ENCODE data around the gene APOA5. TPM values are rescaled to one million over a fixed set of nuclear protein-coding genes. Genes with fewer than 3 reads are reported as not detected.

The APOA5 gene
- total and polyA plus RNA-seq, 2 of the 13 experiments (the other 11 are each of a cell fraction or from before 2014, with no cell fraction given) = 44.0 to 49.1 TPM

GRCh38 chr11:116791813-116792143 is at the start of gene APOA5 (continued):
- no peak for TF ChIP-seq ZNF761 (CRISPR knock-in tag; conservative IDR thresholded peaks at IDR 0.05)
- TF ChIP-seq ZNF337 (CRISPR knock-in tag; IDR thresholded peaks at IDR 0.05; ENCODE audit: borderline replicate concordance, low read depth) = no peak
- no peak for TF ChIP-seq EHMT2 (IDR thresholded peaks at IDR 0.05; ENCODE audit: borderline replicate concordance, low read depth, low read length)
- no peak for TF ChIP-seq KAT8 (CRISPR knock-in tag; IDR thresholded peaks at IDR 0.05)
- no peak for TF ChIP-seq BORCS8-MEF2B (CRISPR knock-in tag; IDR thresholded peaks at IDR 0.05)
- TF ChIP-seq AGO2 (optimal IDR thresholded peaks at IDR 0.05; ENCODE audit: low read depth, low read length) = peak; percentile 67
- no peak for TF ChIP-seq NFATC3 (CRISPR knock-in tag; IDR thresholded peaks at IDR 0.05)
- no peak for TF ChIP-seq ZNF326 (CRISPR knock-in tag; IDR thresholded peaks at IDR 0.05; ENCODE audit: borderline replicate concordance)
- no peak for TF ChIP-seq JUNB (CRISPR knock-in tag; IDR thresholded peaks at IDR 0.05; ENCODE audit: borderline replicate concordance)
- no peak for TF ChIP-seq NFKB2 (CRISPR knock-in tag; IDR thresholded peaks at IDR 0.05; ENCODE audit: borderline replicate concordance)
- TF ChIP-seq SSRP1 (CRISPR knock-in tag; IDR thresholded peaks at IDR 0.05) = no peak
- TF ChIP-seq AFF4 (CRISPR knock-in tag; IDR thresholded peaks at IDR 0.05) = no peak
- TF ChIP-seq ARID2 (CRISPR knock-in tag; IDR thresholded peaks at IDR 0.05; ENCODE audit: borderline replicate concordance) = no peak
- TF ChIP-seq TFDP1 (CRISPR knock-in tag; IDR thresholded peaks at IDR 0.05; ENCODE audit: borderline replicate concordance) = no peak
- no peak for TF ChIP-seq IRF9 (CRISPR knock-in tag; IDR thresholded peaks at IDR 0.05; ENCODE audit: borderline replicate concordance)
- TF ChIP-seq ZNF143 (CRISPR knock-in tag; IDR thresholded peaks at IDR 0.05) = no peak
- no peak for TF ChIP-seq CHCHD3 (CRISPR knock-in tag; IDR thresholded peaks at IDR 0.05)
- no peak for TF ChIP-seq ZNF768 (CRISPR knock-in tag; IDR thresholded peaks at IDR 0.05)
- no peak for TF ChIP-seq ZNF556 (CRISPR knock-in tag; IDR thresholded peaks at IDR 0.05; ENCODE audit: borderline replicate concordance)
- no peak for TF ChIP-seq NFYC (CRISPR knock-in tag; IDR thresholded peaks at IDR 0.05)
- no peak for TF ChIP-seq ZNF550 (CRISPR knock-in tag; IDR thresholded peaks at IDR 0.05; ENCODE audit: borderline replicate concordance)
- TF ChIP-seq ZNF484 (CRISPR knock-in tag; IDR thresholded peaks at IDR 0.05; ENCODE audit: borderline replicate concordance, low read depth) = no peak
- TF ChIP-seq PBX3 (CRISPR knock-in tag; IDR thresholded peaks at IDR 0.05; ENCODE audit: borderline replicate concordance) = no peak
- no peak for TF ChIP-seq SMARCE1 (IDR thresholded peaks at IDR 0.05; ENCODE audit: borderline replicate concordance)
- no peak for TF ChIP-seq PLRG1 (conservative IDR thresholded peaks at IDR 0.05)

All from HepG2 (cell line).